DMS79 (cell line): ENCODE measurements around the gene POLE3.
"Not testable (repeated sequence)": the region's sequence is repeated elsewhere in the genome, so short reads cannot be mapped to it uniquely, and the experiment has no call there.

Source experiments
- DNase-seq: peaks from one replicate; lab custom pipeline; 2025; lab: John Stamatoyannopoulos, UW

Gene POLE3

GRCh38 chr9:113410207-113410864 lies at the start of gene POLE3, which contains the start of gene C9orf43:
TSS of gene POLE3 (minus strand) at chr9:113410675. CDS start at chr9:113410293, 382 bp downstream.
TSS of gene C9orf43 (plus strand) at chr9:113410747. CDS start at chr9:113413494, 2,747 bp downstream.
- DNase-seq: peak; percentile 94

GRCh38 chr9:113456235-113456634 lies 45.8 kb upstream of the POLE3 start:
- DNase-seq: no peak

GRCh38 chr9:113454914-113455761 lies 44.7 kb upstream of the POLE3 start:
- DNase-seq: peak; percentile 34

GRCh38 chr9:113452113-113452605 lies 41.7 kb upstream of the POLE3 start:
- DNase-seq: no peak

GRCh38 chr9:113449376-113449775 lies 38.9 kb upstream of the POLE3 start:
- no peak for DNase-seq

GRCh38 chr9:113446323-113446740 lies 35.9 kb upstream of the POLE3 start:
- peak; percentile 17 for DNase-seq

- DNase-seq: no peak
Measured at GRCh38 chr9:113444736-113445135, 34.3 kb upstream of the POLE3 start.

- DNase-seq: not testable (repeated sequence)
Measured at GRCh38 chr9:113437716-113438115, 27.2 kb upstream of the POLE3 start.

GRCh38 chr9:113436728-113437515 lies 26.4 kb upstream of the POLE3 start:
- no peak for DNase-seq

- DNase-seq: no peak
Measured at GRCh38 chr9:113431191-113431590, 20.7 kb upstream of the POLE3 start.

GRCh38 chr9:113428062-113428615 lies 17.7 kb upstream of the POLE3 start:
- no peak for DNase-seq

- DNase-seq: no peak
Measured at GRCh38 chr9:113427629-113428028, 17.2 kb upstream of the POLE3 start.

- DNase-seq: no peak
Measured at GRCh38 chr9:113426701-113427100, 16.2 kb upstream of the POLE3 start.

- no peak for DNase-seq
Measured at GRCh38 chr9:113425072-113425471, 14.6 kb upstream of the POLE3 start.

- no peak for DNase-seq
Measured at GRCh38 chr9:113421726-113422125, 11.3 kb upstream of the POLE3 start.

- DNase-seq: no peak
Measured at GRCh38 chr9:113417370-113417769, 6.9 kb upstream of the POLE3 start.

GRCh38 chr9:113416149-113416721 lies 5.8 kb upstream of the POLE3 start:
- no peak for DNase-seq

- no peak for DNase-seq
Measured at GRCh38 chr9:113409883-113410206, 630 bp downstream of the POLE3 start.

- no peak for DNase-seq
Measured at GRCh38 chr9:113409481-113409880, 994 bp downstream of the POLE3 start.

GRCh38 chr9:113406873-113407511 lies 3.5 kb downstream of the POLE3 start:
- DNase-seq: peak; percentile 44

GRCh38 chr9:113406353-113406752 lies 4.1 kb downstream of the POLE3 start:
- not testable (repeated sequence) for DNase-seq
